Fibroblast of the conjunctiva (primary cell): ENCODE measurements around the gene POLRMT.
"Not testable (repeated sequence)": the region's sequence is repeated elsewhere in the genome, so short reads cannot be mapped to it uniquely, and the experiment has no call there.

Experiments used
- DNase-seq: peaks from one replicate; pipeline ENCODE4 v3.0.0-alpha.2; 2010; ENCODE audit warnings: low read depth

POLRMT gene

DNA sequence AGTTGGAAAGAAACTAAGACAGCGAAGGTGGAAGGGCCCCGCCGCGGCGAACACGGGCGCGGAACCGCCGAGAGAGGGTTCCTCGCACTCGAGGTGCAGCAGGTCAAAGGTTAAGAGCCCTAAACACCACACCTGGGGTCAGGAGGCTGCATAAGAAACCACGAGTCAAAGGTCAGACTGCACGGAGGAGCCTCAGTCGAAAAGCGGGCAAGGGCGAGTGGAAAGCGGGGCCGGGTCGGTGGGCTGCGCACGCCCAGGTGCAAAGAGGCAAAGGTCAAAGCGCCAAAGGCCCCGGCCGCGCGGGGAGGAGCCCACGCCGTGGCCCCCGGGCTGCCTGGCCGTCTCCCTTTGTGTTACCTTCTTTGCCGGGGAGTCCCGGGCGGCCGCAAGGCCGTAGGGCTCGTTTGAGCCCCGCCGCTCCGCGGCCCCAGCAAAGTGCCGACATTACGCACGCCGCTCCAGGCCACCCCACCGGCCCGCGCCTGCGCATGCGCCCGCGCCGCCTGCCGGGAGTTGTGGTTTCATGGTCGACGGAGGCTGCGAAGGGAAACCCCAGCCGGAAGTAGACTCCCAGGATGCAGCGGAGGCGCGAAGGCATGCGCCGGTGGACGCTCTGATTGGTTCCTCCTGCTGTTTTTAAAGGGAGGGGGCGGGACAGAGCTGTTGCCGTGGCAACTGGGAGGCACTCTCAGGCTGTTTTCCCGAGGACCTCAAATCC lies at the start of gene POLRMT:
TSS of gene POLRMT (minus strand) at position 470 of the 718 bp plus-strand sequence. CDS start at position 445, 25 bp downstream.
- DNase-seq = peak; percentile 97

DNA sequence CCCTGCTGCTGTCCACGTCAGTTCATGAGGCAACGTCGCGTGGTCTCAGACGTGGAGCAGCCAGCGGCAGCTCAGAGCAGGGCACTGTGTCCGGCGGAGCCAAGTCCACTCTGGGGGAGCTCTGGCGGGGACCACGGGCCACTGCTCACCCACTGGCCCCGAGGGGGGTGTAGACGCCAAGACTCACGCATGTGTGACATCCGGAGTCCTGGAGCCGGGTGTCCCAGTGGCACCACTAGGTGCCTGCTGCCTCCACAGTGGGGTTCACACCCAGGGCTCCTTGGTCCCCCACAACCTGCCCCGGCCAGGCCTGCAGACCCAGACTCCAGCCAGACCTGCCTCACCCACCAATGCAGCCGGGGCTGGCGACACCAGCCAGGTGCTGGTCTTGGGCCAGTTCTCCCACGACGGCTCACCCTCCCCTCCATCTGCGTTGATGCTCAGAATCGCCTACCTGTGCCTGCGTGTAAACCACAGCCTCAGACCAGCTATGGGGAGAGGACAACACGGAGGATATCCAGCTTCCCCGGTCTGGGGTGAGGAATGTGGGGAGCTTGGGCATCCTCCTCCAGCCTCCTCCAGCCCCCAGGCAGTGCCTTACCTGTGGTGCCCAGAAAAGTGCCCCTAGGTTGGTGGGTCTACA lies 49.5 kb upstream of the POLRMT start:
- no peak for DNase-seq

DNA sequence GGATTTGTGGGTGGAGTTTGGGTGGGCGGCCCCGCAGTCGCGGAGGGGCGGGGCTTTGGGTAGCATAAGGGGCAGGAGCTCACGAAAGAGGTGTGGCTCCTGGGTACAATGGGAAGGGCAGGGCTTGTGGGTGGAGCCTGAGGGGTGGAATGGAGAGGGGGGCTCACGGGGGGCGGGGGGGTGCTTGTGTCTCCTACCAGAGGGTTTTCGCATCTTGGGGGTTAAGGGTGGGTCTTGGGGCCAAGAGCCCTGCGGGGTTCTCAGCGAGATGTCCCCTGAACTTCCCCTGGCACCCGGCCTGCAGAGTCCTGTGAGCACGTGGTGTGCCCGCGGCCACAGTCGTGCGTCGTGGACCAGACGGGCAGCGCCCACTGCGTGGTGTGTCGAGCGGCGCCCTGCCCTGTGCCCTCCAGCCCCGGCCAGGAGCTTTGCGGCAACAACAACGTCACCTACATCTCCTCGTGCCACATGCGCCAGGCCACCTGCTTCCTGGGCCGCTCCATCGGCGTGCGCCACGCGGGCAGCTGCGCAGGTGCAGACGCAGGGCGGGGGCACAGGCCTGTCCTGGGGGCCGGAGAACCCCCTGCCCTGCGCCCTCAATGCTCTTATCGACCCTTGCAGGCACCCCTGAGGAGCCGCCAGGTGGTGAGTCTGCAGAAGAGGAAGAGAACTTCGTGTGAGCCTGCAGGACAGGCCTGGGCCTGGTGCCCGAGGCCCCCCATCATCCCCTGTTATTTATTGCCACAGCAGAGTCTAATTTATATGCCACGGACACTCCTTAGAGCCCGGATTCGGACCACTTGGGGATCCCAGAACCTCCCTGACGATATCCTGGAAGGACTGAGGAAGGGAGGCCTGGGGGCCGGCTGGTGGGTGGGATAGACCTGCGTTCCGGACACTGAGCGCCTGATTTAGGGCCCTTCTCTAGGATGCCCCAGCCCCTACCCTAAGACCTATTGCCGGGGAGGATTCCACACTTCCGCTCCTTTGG lies 48.0 kb upstream of the POLRMT start:
- no peak for DNase-seq

DNA sequence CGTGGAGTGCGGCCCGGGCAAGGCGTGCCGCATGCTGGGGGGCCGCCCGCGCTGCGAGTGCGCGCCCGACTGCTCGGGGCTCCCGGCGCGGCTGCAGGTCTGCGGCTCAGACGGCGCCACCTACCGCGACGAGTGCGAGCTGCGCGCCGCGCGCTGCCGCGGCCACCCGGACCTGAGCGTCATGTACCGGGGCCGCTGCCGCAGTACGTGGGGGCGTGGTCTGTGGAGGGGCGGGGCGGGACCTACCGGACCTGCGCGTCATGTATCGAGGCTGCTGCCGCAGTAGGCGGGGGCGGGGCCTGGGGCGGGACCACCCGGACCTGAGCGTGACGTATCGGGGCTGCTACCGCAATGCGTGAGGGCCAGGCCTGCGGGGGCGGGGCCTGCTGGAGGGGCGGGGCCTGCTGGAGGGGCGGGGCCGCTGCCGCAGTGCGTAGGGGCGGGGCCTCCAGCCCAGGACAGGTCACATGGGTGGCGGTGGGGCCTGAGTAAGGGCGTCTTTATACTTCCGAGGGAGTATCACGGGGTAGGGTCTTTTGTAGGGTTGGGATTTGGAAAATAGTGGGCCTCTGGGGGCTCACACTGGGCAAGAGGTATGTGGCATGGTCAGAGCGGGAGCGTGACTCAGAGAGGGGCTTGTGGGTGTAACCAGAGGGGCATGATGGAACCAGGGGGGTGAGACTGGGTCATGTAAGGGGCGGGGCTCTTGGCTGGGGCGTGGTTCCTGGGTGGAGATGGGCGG lies 47.1 kb upstream of the POLRMT start:
- peak; percentile 98 for DNase-seq

DNA sequence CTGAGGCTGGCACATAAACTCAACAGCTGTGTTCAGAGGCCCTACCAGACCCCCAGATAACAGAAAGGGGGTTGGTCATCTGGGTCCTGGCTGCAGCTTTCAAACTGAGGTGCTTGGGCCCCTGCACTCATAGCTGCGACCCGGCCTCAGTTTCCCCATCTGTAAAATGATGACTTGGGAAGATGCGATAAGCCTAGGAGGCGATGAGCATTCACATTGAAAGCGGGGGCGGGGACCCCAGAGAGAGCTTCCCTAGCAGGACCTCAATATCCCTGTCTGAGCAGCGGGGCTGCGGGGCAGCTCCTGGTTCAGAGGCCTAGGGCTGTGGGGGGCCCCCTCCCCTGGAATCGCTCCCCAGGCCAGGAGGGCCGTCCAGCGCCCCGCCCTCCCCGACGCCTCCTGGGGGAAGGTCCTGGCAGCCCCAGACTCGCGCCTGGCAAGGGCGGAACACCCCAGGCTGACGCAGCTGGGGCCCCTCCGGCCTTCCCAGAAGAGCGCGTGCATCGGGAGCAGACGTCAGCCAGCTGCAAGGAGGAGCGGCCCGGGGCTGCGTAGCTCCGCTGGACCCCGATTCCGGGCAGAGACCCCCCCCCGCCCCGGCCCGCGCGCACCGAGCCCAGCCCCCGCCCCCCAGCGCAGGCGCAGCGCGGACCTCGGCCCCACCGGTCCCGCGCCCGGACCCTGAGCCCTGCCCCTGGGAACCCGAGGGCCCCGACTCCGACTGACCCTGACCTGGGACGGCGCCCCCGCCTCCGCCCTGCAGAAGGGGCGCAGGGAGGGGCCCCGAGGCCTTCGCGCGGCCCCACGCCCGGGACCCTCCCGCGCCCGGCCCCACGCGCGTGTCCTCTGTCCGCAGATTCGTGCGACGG lies 46.3 kb upstream of the POLRMT start:
- peak; percentile 65 for DNase-seq

DNA sequence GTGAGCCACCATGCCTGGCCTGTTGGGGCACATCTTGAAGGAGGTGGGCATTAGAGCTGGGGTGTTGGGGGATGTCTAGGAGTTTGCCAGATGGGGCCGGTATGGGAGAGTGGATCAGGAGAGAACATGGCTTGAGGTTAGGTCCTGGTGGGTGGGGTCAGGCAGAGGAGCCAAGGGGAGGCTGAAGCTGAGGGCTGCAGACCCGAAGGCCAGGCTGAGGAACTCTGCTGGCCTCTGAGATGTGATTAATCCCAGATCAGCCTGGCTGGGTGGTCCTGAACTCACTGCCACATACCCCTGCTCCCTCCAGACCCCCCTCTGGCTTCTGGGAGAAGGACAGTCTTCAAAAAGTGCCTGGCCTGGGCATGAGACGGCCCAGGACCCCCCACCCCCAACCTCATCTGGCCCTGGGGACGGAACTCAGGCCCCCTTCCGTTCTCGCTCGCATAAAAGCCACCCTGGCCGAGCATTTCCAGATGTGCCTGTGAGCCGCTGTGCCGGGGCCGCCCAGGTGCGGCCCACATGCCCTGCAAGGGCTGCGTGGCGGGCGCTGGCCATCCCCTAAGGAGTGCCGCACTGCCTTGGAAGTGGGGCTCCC lies 45.6 kb upstream of the POLRMT start:
- no peak for DNase-seq

DNA sequence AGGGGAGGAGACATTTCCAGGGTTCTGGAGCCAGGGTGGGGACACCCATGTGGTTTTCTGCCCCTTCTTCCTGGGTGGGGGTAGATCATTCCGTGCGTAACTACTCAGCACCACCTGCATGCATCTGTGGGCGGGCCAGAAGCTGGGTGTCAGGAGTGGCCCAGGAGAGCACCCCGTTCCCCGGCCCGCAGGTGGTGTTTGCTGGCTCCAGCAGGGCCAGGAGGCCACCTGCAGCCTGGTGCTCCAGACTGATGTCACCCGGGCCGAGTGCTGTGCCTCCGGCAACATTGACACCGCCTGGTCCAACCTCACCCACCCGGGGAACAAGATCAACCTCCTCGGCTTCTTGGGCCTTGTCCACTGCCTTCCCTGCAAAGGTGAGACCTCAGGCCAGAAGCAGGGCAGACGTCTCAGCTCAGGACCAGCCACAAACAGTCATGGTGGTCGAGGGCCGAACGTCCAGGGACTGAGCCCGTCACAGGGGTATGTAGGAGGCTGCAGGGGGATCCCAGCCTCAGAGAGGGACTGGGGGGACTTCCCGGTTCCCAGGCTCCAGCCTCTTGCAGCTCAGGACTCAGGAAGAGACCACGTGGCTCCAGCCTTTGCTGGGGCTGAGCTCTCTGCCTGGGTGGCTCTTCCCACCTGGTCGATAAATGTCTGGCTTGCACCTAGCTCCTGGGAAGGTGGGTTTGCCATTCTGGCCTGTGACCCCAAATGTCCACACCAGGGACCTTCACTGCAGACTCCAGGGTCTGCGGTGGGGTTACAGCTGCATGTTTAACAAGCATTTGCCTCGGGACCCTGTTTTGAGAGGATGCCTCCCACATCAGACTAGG lies 44.5 kb upstream of the POLRMT start:
- DNase-seq = no peak

DNA sequence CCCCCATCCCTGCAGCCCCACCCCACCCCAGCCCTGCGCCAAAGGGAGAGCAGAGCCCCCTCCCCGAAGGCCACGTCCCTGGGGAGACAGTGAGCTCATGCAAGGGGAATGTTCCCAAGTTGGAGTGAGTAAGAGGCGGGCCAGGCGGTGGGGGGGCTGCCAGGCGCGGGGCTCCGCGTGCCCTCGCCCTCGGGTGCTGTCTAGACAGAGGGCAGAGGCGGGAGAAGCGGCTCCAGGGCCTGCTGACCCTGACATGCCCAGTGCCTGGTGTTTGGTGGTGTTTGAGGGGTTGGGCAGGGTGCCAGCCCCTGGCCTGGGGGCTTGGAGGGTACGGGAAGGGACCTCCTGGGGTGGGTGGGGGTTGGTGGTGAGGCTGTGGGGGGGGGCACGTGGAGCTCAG lies 43.9 kb upstream of the POLRMT start:
- peak; percentile 68 for DNase-seq

DNA sequence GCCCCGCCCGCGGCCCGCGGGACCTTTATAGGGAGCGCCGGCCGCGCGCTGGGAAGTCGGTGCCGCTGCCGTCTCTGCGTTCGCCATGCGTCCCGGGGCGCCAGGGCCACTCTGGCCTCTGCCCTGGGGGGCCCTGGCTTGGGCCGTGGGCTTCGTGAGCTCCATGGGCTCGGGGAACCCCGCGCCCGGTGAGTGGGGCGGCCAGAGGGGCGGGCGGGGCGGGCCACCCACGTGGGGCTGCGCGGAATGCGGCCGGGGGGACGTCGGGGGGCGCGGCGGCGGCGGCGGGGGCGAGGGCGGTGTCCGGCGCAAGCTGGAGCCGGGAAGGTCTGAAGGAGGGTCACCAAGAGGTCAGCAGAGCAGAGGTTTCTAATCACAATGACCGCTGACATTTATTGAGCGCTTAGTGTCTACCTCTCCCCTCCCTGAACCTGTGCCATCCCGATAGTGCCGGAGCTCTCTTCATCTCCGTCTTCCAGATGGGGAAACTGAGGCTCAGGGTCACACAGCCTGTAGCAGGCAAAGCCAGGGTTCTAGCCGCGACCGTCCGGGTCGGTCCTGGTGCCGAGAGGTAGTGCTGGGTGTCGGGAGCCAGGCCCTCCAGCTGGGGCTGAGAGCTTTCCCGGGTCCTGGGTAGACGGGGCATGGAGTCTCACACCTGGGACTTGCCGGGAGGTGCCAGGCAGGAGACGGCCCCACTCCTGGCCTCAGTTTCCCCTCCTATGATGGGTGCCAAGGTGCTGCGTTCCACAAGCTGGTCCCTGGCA lies 43.2 kb upstream of the POLRMT start, which contains the start of gene FSTL3:
TSS of gene FSTL3 (plus strand) at position 54 of the 767 bp plus-strand sequence. CDS start at position 86, 32 bp downstream.
- no peak for DNase-seq

DNA sequence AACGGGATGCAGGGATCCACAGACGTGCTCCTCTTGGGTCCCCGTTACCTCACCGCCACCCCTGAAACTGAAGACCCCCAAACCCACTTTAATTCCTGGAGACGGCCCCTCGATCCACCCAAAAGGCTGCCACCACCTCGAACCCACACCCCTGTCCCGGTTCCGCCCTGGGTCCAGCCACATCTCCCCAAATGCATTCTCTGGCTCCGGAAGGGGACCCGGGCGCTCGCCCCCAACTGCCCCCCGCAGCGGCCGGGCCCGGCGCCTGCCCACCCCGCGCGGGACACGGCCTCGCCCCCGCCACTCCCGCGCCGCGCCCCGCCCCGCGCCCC lies 42.6 kb upstream of the POLRMT start:
- no peak for DNase-seq

DNA sequence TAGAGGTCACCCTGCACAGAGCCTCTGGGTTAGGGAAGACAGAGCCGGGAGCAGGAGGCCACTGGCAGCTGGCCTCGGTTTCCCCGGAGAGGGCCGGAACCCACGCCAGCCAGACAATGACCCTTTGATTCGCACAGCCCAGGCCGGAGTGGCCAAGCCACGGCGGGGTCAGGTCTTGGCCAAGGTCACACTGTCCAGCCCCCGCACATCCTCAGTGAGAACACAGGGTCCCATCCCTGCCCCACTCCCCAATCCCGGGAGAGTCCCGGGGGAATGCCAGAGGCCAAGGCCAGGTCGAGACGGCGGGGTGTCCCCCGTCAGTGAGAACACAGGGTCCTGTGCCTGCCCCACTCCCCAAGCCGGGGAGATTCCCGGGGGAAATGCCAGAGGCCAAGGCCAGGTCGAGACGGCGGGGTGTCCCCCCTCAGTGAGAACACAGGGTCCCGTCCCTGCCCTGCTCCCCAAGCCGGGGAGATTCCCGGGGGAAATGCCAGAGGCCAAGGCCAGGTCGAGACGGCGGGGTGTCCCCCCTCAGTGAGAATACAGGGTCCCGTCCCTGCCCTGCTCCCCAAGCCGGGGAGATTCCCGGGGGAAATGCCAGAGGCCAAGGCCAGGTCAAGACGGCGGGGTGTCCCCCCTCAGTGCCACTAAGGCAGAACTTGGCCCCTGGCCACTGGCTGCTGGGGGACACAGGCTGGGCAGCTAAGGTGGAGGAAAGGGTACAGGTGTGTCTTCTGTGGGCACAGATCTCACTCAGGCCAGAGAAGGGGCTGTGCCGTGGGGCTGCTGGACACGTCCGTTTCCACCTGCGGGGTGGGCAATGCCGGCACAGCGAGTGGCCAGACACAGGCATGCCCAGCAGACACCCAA lies 41.2 kb upstream of the POLRMT start:
- DNase-seq = no peak

DNA sequence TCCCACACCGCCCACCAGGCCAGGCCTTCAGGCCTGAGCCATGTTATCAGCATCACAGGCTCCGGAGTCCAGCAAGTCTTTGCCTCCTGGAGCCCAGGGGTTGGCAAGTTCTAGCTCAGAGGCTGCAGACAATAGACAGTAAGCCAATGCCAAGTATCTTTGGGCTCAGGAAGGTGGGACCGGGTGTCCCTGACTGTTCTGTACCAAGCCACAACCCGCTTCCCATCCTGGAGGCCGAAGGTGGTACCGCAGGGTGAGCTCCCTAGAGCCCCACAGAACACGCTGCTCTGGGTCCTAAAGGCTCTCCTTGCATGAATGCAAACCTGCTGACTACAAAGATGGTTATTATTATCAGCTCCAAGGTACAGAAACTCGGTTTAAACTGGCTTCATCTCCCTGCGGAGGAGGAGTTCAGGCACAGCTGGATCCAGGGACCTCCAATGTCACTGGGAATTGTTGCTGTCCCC lies 37.3 kb upstream of the POLRMT start:
- no peak for DNase-seq

DNA sequence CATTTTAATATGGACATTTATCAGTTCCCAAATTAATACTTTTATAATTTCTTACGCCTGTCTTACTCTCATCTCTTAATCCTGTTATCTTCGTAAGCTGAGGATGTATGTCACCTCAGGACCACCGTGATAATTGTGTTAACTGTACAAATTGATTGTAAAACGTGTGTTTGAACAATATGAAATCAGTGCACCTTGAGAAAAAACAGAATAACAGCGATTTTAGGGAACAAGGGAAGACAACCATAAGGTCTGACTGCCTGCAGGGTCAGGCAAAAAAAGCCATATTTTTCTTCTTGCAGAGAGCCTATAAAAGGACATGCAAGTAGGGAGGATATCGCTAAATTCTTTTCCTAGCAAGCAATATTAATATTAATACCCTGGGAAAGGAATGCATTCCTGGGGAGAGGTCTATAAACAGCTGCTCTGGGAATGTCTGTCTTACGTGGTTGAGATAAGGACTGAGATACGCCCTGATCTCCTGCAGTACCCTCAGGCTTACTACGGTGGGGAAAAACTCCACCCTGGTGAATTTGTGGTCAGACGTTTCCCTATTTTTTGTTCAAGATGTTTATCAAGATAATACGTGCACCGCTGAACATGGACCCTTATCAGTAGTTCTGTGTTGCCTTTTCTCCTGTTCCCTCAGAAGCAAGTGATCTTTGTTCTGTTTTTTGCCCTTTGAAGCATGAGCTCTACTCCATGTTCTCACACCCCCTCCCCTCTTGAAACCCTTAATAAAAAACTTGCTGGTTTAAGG lies 35.5 kb upstream of the POLRMT start:
- not testable (repeated sequence) for DNase-seq

DNA sequence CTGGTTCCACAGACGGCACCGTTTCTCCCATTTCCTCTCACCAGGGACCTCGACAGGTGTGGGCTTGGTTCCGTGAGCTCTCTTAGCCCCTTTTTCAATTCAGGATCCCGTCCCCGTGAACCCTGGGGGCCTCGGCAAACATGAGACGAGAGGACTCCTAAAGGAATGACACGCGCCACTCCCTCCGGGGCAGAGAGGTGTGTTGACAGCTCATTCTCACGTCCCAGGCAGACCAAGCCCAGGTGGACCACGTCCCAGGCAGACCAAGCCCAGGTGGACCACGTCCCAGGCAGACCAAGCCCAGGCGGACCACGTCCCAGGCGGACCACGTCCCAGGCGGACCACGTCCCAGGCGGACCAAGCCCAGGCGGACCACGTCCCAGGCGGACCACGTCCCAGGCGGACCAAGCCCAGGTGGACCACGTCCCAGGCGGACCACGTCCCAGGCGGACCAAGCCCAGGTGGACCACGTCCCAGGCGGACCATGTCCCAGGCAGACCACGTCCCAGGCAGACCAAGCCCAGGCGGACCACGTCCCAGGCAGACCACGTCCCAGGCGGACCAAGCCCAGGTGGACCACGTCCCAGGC lies 33.7 kb upstream of the POLRMT start:
- DNase-seq = not testable (repeated sequence)

DNA sequence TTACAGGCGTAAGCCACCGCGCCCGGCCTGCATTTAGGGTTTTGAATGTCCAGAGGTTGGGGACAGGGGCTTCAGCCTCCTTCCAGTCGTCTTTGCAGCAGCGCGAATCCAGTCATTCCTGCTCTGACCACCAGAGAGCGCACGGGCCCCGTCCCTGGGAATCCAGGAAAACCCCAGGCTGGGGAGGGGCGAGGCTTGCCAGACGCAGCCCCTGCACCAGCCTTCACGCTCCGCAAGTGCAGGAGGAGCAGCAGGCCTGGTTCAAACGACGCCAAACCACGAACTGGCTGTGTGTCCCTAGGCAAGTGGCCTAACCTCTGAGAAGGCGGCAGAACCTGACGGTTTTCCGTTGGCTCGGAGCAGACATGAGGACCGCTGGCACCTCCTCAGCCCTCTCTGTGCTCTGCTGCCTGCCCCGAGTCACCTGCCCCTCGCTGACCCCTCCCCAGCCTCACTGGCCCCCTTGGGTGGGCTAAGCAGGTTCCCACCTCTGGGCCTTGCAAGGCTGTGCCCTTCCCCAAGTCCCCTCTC lies 31.6 kb upstream of the POLRMT start:
- peak; percentile 49 for DNase-seq

DNA sequence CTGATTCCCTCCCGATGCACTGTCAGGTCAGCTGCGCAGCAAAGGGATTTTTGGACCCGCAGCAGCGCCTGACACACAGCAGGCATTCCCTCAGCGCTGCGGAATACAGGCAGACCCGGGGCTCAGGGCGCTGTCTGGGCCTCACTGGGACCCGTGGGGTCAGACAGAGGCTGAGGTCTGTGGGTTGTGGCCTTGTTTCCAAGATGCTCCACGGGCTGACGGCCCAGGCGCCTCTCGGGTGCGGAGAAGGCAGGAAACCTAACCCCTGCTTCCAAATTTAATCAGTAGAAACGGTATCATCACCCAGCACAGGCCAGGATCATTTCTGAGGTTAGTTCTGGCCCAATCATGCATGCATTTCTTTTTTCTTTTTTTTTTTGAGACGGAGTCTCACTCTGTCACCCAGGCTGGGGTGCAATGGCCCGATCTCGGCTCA lies 30.4 kb upstream of the POLRMT start:
- no peak for DNase-seq
